A673 (cell line): ENCODE results near the gene CKS2.

Experiments
- CTCF ChIP-seq: fragments of 300-800, 200-600 bp; sonication (generic); conservative IDR thresholded peaks from 2 replicates; pipeline ENCODE4 v1.5.1; 2017; ENCODE audit warnings: low read depth, mild to moderate bottlenecking, antibody characterized with exemption, low read length, moderate library complexity, mixed read lengths
- EZH2 ChIP-seq: fragments of 200-600 bp; sonication (generic); IDR thresholded peaks from 2 replicates; pipeline ENCODE4 v1.6.1; 2017; ENCODE audit warnings: borderline replicate concordance, low read depth, mild to moderate bottlenecking, mixed read lengths, antibody characterized with exemption, low read length; ENCODE audit not compliant: poor library complexity, severe bottlenecking

DNA sequence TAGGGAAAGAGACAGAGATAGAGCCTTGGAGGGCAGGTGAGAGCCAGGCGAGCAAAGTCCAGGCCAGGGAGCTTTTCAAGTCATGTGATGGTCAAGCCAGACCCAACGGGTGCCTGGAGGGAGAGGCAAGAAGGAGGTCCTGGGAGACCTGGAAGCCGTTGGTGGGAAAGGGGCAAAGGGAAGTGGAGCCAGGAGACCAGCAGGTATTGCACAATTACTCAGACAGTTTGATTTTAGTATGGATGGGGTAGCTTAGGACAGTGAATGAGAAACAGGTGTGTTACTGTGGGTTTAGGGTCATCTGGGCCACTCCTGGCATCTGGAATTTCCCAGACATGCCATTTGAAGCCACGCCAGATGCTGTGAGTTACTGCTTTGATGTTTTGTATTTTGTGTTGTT is 12.4 kb downstream of the CKS2 start:
- TF ChIP-seq CTCF (no peak), EZH2 (no peak)
